ENCODE measurements around the gene CRYBG1.

The CRYBG1 gene

GRCh38 chr6:106508277-106508676 is 147.8 kb downstream of the CRYBG1 start:
- no peak for DNase-seq (ENCODE audit: low spot score)
- TF ChIP-seq CTCF (IDR thresholded peaks at IDR 0.05; ENCODE audit: borderline replicate concordance, control extremely low read depth, extremely low read depth, insufficient read depth, missing control alignments) = no peak
- in situ Hi-C loops (cut with MboI; ENCODE audit: low sequenced_read_pairs, unreplicated experiment) = no loop called here

GRCh38 chr6:106508834-106509233 is 148.3 kb downstream of the CRYBG1 start:
- in situ Hi-C loops (cut with MboI; ENCODE audit: low sequenced_read_pairs, unreplicated experiment) = no loop called here

GRCh38 chr6:106509420-106510089 is 149.0 kb downstream of the CRYBG1 start:
- TF ChIP-seq CTCF (IDR thresholded peaks at IDR 0.05; ENCODE audit: borderline replicate concordance, control extremely low read depth, extremely low read depth, insufficient read depth, missing control alignments) = no peak
- peak; percentile 25 for DNase-seq (ENCODE audit: low spot score)
- in situ Hi-C loops (cut with MboI; ENCODE audit: low sequenced_read_pairs, unreplicated experiment) = no loop called here

More at GRCh38 chr6:106508834-106509233, 148.3 kb downstream of the CRYBG1 start:
- DNase-seq (ENCODE audit: low spot score) = no peak
- TF ChIP-seq CTCF (IDR thresholded peaks at IDR 0.05; ENCODE audit: borderline replicate concordance, control extremely low read depth, extremely low read depth, insufficient read depth, missing control alignments) = no peak

- in situ Hi-C loops (cut with MboI; ENCODE audit: low sequenced_read_pairs, unreplicated experiment) = no loop called here
- peak; percentile 74 for DNase-seq (ENCODE audit: low spot score)
- TF ChIP-seq CTCF (IDR thresholded peaks at IDR 0.05; ENCODE audit: borderline replicate concordance, control extremely low read depth, extremely low read depth, insufficient read depth, missing control alignments) = peak; percentile 15
Observed at GRCh38 chr6:106510090-106510970, 149.8 kb downstream of the CRYBG1 start.

- peak; percentile 57 for DNase-seq (ENCODE audit: low spot score)
- TF ChIP-seq CTCF (IDR thresholded peaks at IDR 0.05; ENCODE audit: borderline replicate concordance, control extremely low read depth, extremely low read depth, insufficient read depth, missing control alignments) = no peak
- in situ Hi-C loops (cut with MboI; ENCODE audit: low sequenced_read_pairs, unreplicated experiment) = no loop called here
Observed at GRCh38 chr6:106511288-106512047, 151.0 kb downstream of the CRYBG1 start.

All from GM13976 (cell line).